Fibroblast of lung (primary cell): ENCODE measurements around the gene RPS6KA2.

Source experiments
- CTCF ChIP-seq, 2 donors: IDR thresholded peaks in 1 of 2; conservative IDR thresholded peaks in 1 of 2; 1 replicate in 1 of 2; 2 replicates in 1 of 2; pipeline ENCODE4 v1.5.1; 2011 to 2012; ENCODE audit warnings: low read length in 2 of 2, control low read depth in 1 of 2, inconsistent platforms in 1 of 2, low read depth in 1 of 2, mild to moderate bottlenecking in 1 of 2
- EZH2 ChIP-seq: IDR thresholded peaks from 2 replicates; pipeline ENCODE4 v1.5.1; 2012; ENCODE audit warnings: low read length, control low read depth, mild to moderate bottlenecking; ENCODE audit errors: missing control alignments

DNA sequence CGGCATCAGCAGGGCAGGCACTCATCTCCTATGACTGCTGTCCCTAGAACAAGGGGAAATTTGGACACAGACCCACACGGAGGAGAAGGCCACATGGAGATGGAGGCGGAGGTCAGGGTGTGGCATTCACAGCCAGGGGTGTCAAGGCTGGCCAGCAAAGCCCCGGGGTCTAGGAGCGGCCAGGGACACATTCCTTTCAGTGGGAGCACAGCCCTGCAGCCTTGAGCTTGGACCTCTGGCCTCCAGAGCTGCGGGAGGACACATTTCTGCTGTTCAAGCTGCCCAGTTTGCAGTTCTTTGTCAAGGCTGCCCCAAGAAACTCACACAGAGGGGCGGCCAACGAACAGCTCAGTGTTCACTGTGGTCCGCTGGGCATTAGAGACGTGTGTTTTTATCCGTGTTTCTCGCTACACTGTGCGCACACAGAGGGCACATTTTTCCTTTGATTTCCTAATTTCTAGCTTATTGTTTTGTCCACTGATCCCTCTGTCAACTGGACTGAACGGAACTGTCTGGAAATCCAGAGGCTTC, 150.9 kb downstream of the RPS6KA2 start:
- no peak for TF ChIP-seq CTCF (conservative IDR thresholded peaks at IDR 0.05 in 1 of 2, IDR thresholded peaks at IDR 0.05 in 1 of 2; ENCODE audit: low read depth in 1 of 2, low read length in 2 of 2)
- TF ChIP-seq EZH2: no peak
